Psoas muscle (tissue), 8 donors: ENCODE results near the gene CWH43. TPM values are rescaled to one million over a fixed set of nuclear protein-coding genes. Genes with fewer than 3 reads are reported as not detected.

Source experiments
- ATAC-seq, 4 donors: fragments of 200-7000 bp; cut with Tn5 transposase; one replicate each; pipeline ENCODE4 v1.9.1; 2020; ENCODE audit warnings: moderate library complexity in 3 of 4, mild to moderate bottlenecking in 2 of 4
- DNase-seq, 2 donors: peaks; one replicate each; pipeline ENCODE4 v3.0.0-alpha.2; 2020
- H3K27ac ChIP-seq: fragments of 200-600 bp; one replicate; pipeline ENCODE4 v1.8.0; 2022
- H3K27me3 ChIP-seq, 3 donors: fragments of 200-600 bp in 1 of 3; one replicate each; pipeline versions ENCODE4 v1.6.1 to v1.8.0; 2013 to 2022; ENCODE audit warnings: low read length in 2 of 3, mild to moderate bottlenecking in 2 of 3, moderate library complexity in 1 of 3; ENCODE audit not compliant: insufficient read depth in 3 of 3
- H3K36me3 ChIP-seq, 2 donors: fragments of 200-600 bp in 1 of 2; one replicate each; pipeline versions ENCODE4 v1.6.1 to v1.8.0; 2013 to 2022; ENCODE audit warnings: low read depth in 1 of 2, mild to moderate bottlenecking in 1 of 2, moderate library complexity in 1 of 2; ENCODE audit not compliant: insufficient read depth in 1 of 2
- H3K4me1 ChIP-seq: fragments of 200-600 bp; one replicate; pipeline ENCODE4 v1.8.0; 2022
- H3K4me3 ChIP-seq: fragments of 200-600 bp; one replicate; pipeline ENCODE4 v1.8.0; 2022; ENCODE audit warnings: mild to moderate bottlenecking
- H3K9me3 ChIP-seq: fragments of 200-600 bp; one replicate; pipeline ENCODE4 v1.8.0; 2022
- CTCF ChIP-seq: fragments of 200-600 bp; IDR thresholded peaks from one replicate; pipeline ENCODE4 v1.8.0; 2022; ENCODE audit warnings: antibody characterized with exemption
- WGBS, 3 donors: extraction: QIAGEN DNeasy Blood & Tissue Kit; methylation state at CpG; one replicate each; pipeline versions ENCODE4 v1.1.6 to v1.1.7; 2013; 5-methylcytosine and 5-hydroxymethylcytosine counted together
- intact Hi-C, 2 donors: fragments of 100-400 bp; cut with DNase I; formaldehyde crosslinking; loops; one replicate each; pipeline versions ENCODE4 v1.11.0 to v1.14.2; 2022
- polyA plus RNA-seq, 3 donors: library from polyadenylated mRNA; stranded (reverse); fragments of 200-250 nt; gene quantifications; one replicate each; pipeline ENCODE4 v1.2.3, GENCODE V29; 2013
- total RNA-seq, 4 donors: library from RNA; stranded (reverse); fragmentation: NEBNext Ultra II Directional in 2 of 4; extraction: Animal tissue kit (Norgen Biotek cat#: 25700) in 2 of 4; gene quantifications; one replicate each; pipeline versions ENCODE4 v1.2.1 to v1.2.4, GENCODE V29; 2021 to 2023
- donor health status: healthy with polysubstance abuse.
- donor health status: DM: no; HTN: no; CAD: no; lungs with moderate emphysema.
- donor health status: Bipolar disorder and iron deficiency.
- donor health status: healthy.
- donor health status: DM: yes; HTN: yes; CAD: no.
- donor health status: DM: no; HTN: no; CAD: no.
- donor health status: DM: no; HTN: no; CAD: no.
- donor health status: DM: yes; HTN: yes; CAD: no.

CWH43 gene
- total and polyA plus RNA-seq, 7 donors: not detected

GRCh38 chr4:48962636-48963035, 23.4 kb upstream of the CWH43 start:
- H3K36me3 ChIP-seq: no peaks in the 10 kb centered on the region
- H3K27ac ChIP-seq: no peak overlapping the region
- no peak for DNase-seq
- intact Hi-C loops: loop anchor here (2.0 to 10.0 kb wide), 4 partner anchors 180 to 518 kb away; partner anchors contain the start of gene FRYL (in 1 of the 2)
- no peak for TF ChIP-seq CTCF
- no peaks in the 10 kb centered on the region for H3K9me3 ChIP-seq
- no peaks in the 10 kb centered on the region for H3K27me3 ChIP-seq
- ATAC-seq: no peak
- H3K4me1 ChIP-seq: no peaks in the 10 kb centered on the region
- 79 to 93% (median 83%) methylated on average over 5 of the region's 5 CpGs for WGBS, 3 donors
- H3K4me3 ChIP-seq: no peak overlapping the region

GRCh38 chr4:48963042-48963679, 22.9 kb upstream of the CWH43 start:
- intact Hi-C loops: loop anchor here (2.0 to 10.0 kb wide), 4 partner anchors 181 to 518 kb away; partner anchors contain the start of gene FRYL (in 1 of the 2)
- Histone ChIP-seq H3K36me3 (no peaks in the 10 kb centered on the region), H3K27me3 (no peaks in the 10 kb centered on the region), H3K27ac (no peak overlapping the region), H3K4me1 (no peaks in the 10 kb centered on the region), H3K4me3 (no peak overlapping the region), H3K9me3 (no peaks in the 10 kb centered on the region)
- ATAC-seq (peak; percentile 74 to 92 (median 86)), DNase-seq (peak; percentile 31 to 62)
- 15 to 19% (median 16%) methylated on average over 5 of the region's 5 CpGs for WGBS, 3 donors
- TF ChIP-seq CTCF: peak; percentile 95

DNA sequence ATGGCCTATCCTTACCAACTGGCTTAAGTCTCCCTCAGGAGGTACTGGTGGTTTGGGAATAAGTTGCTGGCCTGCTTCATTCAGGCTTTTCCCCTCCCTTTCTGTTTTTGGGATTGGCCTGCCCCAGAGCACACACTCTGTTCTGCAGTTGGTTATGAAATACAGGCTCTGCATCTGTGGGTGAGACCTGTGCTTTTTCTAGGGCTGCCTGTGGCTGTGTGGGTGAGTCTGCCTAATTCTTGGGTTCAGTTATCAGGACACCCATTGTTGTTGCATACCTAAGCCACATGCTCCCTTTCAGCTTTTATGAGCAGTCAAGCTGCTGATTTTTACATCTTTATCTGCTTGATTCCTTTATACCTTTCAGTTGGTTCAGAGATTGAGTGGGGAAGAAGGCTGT, 19.0 kb upstream of the CWH43 start:
- H3K36me3 ChIP-seq: no peaks in the 10 kb centered on the region
- ATAC-seq: no peak
- intact Hi-C loops: loop anchor here in 1 of 2 donors (10.0 kb wide), 1 partner anchor 522 kb away; no protein-coding TSS in a partner anchor
- H3K4me3 ChIP-seq: no peak overlapping the region
- no peak for TF ChIP-seq CTCF
- no peaks in the 10 kb centered on the region for H3K4me1 ChIP-seq
- no peak for DNase-seq
- no peaks in the 10 kb centered on the region for H3K27me3 ChIP-seq
- no peak overlapping the region for H3K27ac ChIP-seq
- no peaks in the 10 kb centered on the region for H3K9me3 ChIP-seq

GRCh38 chr4:48967631-48968030, 18.4 kb upstream of the CWH43 start:
- Histone ChIP-seq H3K9me3 (no peaks in the 10 kb centered on the region), H3K4me1 (no peaks in the 10 kb centered on the region), H3K4me3 (no peak overlapping the region), H3K27ac (no peak overlapping the region), H3K27me3 (no peaks in the 10 kb centered on the region), H3K36me3 (no peaks in the 10 kb centered on the region)
- 91 to 97% (median 91%) methylated on average over 1 of the region's 1 CpG for WGBS, 3 donors
- ATAC-seq: no peak
- no peak for DNase-seq
- no peak for TF ChIP-seq CTCF
- intact Hi-C loops: loop anchor here in 1 of 2 donors (10.0 kb wide), 1 partner anchor 523 kb away; no protein-coding TSS in a partner anchor
